HG03045 (cell line): Measurements from ENCODE around the gene PAMR1.

Source experiments
- ATAC-seq: cut with Tn5 transposase; IDR thresholded peaks from one replicate; pipeline ENCODE4 v1.9.1; 2021; ENCODE audit warnings: mild to moderate bottlenecking, moderate library complexity; ENCODE audit not compliant: unreplicated experiment

The PAMR1 gene

GRCh38 chr11:35407041-35407440, 118.4 kb downstream of the PAMR1 start:
- no peak for ATAC-seq

- ATAC-seq, result no peak
Measured at GRCh38 chr11:35404388-35404775, 121.0 kb downstream of the PAMR1 start.

GRCh38 chr11:35403765-35404387, 121.5 kb downstream of the PAMR1 start:
- ATAC-seq, result no peak

GRCh38 chr11:35402751-35403660, 122.4 kb downstream of the PAMR1 start:
- ATAC-seq, result no peak

GRCh38 chr11:35398881-35399280, 126.5 kb downstream of the PAMR1 start:
- no peak for ATAC-seq

- ATAC-seq, result no peak
Measured at GRCh38 chr11:35394941-35395340, 130.5 kb downstream of the PAMR1 start.

- no peak for ATAC-seq
Measured at GRCh38 chr11:35393098-35393497, 132.3 kb downstream of the PAMR1 start.

GRCh38 chr11:35391922-35392688, 133.3 kb downstream of the PAMR1 start:
- peak; percentile 52 for ATAC-seq

- peak; percentile 84 for ATAC-seq
Measured at GRCh38 chr11:35390737-35391682, 134.4 kb downstream of the PAMR1 start.

- ATAC-seq, result no peak
Measured at GRCh38 chr11:35389897-35390465, 135.4 kb downstream of the PAMR1 start.

GRCh38 chr11:35389112-35389511, 136.3 kb downstream of the PAMR1 start:
- ATAC-seq, result no peak

- no peak for ATAC-seq
Measured at GRCh38 chr11:35388061-35388460, 137.4 kb downstream of the PAMR1 start.

- no peak for ATAC-seq
Measured at GRCh38 chr11:35387111-35387982, 138.1 kb downstream of the PAMR1 start.

- ATAC-seq, result no peak
Measured at GRCh38 chr11:35383953-35384352, 141.5 kb downstream of the PAMR1 start.
